CD4-positive, alpha-beta T cell (primary cell): ENCODE results near the gene OR2T27. TPM values are rescaled to one million over a fixed set of nuclear protein-coding genes. Genes with fewer than 3 reads are reported as not detected.
"Not testable (repeated sequence)": the region's sequence is repeated elsewhere in the genome, so short reads cannot be mapped to it uniquely, and the experiment has no call there.

Experiments used
- ATAC-seq: fragments of 200-7000 bp; cut with Tn5 transposase; one replicate; pipeline ENCODE4 v1.10.0; 2022; ENCODE audit warnings: mild to moderate bottlenecking; ENCODE audit not compliant: poor library complexity
- CTCF ChIA-PET: fragments of 350-600 bp; sonication (Branson Sonifier 250); formaldehyde crosslinking; loops from one replicate; lab custom pipeline; 2021; ENCODE audit warnings: antibody characterized with exemption, inconsistent platforms; lab: Charles Lee
- POLR2A ChIA-PET: fragments of 350-600 bp; sonication (Branson Sonifier 250); formaldehyde crosslinking; loops from one replicate; lab custom pipeline; 2021; ENCODE audit warnings: antibody characterized with exemption, inconsistent platforms; lab: Charles Lee
- DNase-seq, 14 experiments: peaks; one replicate each; pipeline ENCODE4 v3.0.0-alpha.2; 2013 to 2020; ENCODE audit warnings: mixed read lengths in 2 of 14
- H3K27ac ChIP-seq, 2 donors: one replicate each; pipeline versions ENCODE4 v1.5.1 to v1.7.0; 2013; ENCODE audit warnings: low read length in 2 of 2, low read depth in 1 of 2, mild to moderate bottlenecking in 1 of 2
- H3K27me3 ChIP-seq, 2 experiments: 1 replicate in 1 of 2; 2 replicates in 1 of 2; pipeline versions ENCODE4 v1.6.1 to v1.7.0; 2013; ENCODE audit warnings: low read length in 2 of 2, control low read depth in 1 of 2, mild to moderate bottlenecking in 1 of 2, moderate library complexity in 1 of 2; ENCODE audit not compliant: insufficient read depth in 2 of 2, control insufficient read depth in 1 of 2
- H3K36me3 ChIP-seq: one replicate; pipeline ENCODE4 v1.6.1; 2013; ENCODE audit warnings: low read length, control low read depth; ENCODE audit not compliant: insufficient read depth
- H3K4me1 ChIP-seq: one replicate; pipeline ENCODE4 v1.6.1; 2013; ENCODE audit warnings: low read length, control low read depth; ENCODE audit not compliant: insufficient read depth
- H3K4me3 ChIP-seq: one replicate; pipeline ENCODE4 v1.5.1; 2013; ENCODE audit warnings: mild to moderate bottlenecking, low read length, moderate library complexity
- H3K9me3 ChIP-seq, 2 experiments: 1 replicate in 1 of 2; 2 replicates in 1 of 2; pipeline versions ENCODE4 v1.6.1 to v1.7.0; 2013; ENCODE audit warnings: low read length in 2 of 2, mild to moderate bottlenecking in 2 of 2, control low read depth in 1 of 2, moderate library complexity in 1 of 2; ENCODE audit not compliant: control insufficient read depth in 1 of 2, insufficient read depth in 1 of 2
- H3K27ac Mint-ChIP-seq: one replicate; pipeline ENCODE4 v1.8.0; 2020; ENCODE audit warnings: mixed read lengths
- H3K27me3 Mint-ChIP-seq: one replicate; pipeline ENCODE4 v1.8.0; 2021; ENCODE audit warnings: mixed read lengths
- H3K36me3 Mint-ChIP-seq: one replicate; pipeline ENCODE4 v1.8.0; 2021; ENCODE audit warnings: low read depth, mixed read lengths
- H3K4me1 Mint-ChIP-seq: one replicate; pipeline ENCODE4 v1.8.0; 2021; ENCODE audit warnings: low read depth, mixed read lengths
- H3K4me3 Mint-ChIP-seq: one replicate; pipeline ENCODE4 v1.8.0; 2020; ENCODE audit warnings: mild to moderate bottlenecking, mixed read lengths
- H3K9me3 Mint-ChIP-seq: one replicate; pipeline ENCODE4 v1.8.0; 2020; ENCODE audit warnings: mixed read lengths
- intact Hi-C, 2 experiments: fragments of 100-400 bp; cut with DNase I in 1 of 2; cut with micrococcal nuclease in 1 of 2; formaldehyde crosslinking; loops; one replicate each; pipeline versions ENCODE4 v1.15.1 to v1.9.0; 2023 to 2025; cut with DNase I, micrococcal nuclease
- total RNA-seq, 174 experiments: library from RNA in 2 of 174; stranded (reverse) in 2 of 174; gene quantifications; one replicate each; pipeline ENCODE4 v1.2.3 and lab custom pipeline; 2021 to 2026
- TF ChIP-seq, protein P1 (sequence below): fragments of 200-600 bp; IDR thresholded peaks from one replicate; pipeline ENCODE4 v1.8.0; 2022; ENCODE audit warnings: antibody characterized with exemption, mild to moderate bottlenecking

The OR2T27 gene
- total RNA-seq, 2 experiments from 2014 or later, result not detected

DNA sequence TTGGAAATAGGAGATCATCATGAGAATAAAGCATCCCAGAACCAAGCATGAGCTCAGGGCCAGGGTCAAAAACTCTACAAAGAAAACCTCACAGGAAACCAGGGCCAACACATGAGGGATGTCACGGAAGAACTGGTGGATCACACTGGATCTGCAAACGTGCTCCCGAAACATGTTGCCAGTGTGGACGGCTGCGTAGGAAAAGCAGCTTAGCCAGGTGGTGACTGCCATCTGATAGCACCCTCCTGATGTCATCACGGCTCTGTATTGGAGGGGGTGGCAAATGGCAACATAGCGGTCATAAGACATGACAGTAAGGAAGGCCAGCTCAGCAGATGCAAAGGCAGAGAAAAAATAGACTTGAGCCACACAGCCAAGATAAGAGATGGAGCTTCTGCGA lies 26.3 kb upstream of the OR2T27 start:
- H3K27ac ChIP-seq, result no peak overlapping the region
- no peaks in the 10 kb centered on the region for H3K36me3 Mint-ChIP-seq
- H3K27me3 ChIP-seq, result no peaks in the 10 kb centered on the region
- intact Hi-C loops, result loop anchor here in 1 of 2 experiments (10.0 kb wide), 1 partner anchor 437 kb away; no protein-coding TSS in a partner anchor
- no peak overlapping the region for H3K4me3 ChIP-seq
- no peaks in the 10 kb centered on the region for H3K4me1 Mint-ChIP-seq
- no peak overlapping the region for H3K4me3 Mint-ChIP-seq
- TF ChIP-seq, protein P1, sequence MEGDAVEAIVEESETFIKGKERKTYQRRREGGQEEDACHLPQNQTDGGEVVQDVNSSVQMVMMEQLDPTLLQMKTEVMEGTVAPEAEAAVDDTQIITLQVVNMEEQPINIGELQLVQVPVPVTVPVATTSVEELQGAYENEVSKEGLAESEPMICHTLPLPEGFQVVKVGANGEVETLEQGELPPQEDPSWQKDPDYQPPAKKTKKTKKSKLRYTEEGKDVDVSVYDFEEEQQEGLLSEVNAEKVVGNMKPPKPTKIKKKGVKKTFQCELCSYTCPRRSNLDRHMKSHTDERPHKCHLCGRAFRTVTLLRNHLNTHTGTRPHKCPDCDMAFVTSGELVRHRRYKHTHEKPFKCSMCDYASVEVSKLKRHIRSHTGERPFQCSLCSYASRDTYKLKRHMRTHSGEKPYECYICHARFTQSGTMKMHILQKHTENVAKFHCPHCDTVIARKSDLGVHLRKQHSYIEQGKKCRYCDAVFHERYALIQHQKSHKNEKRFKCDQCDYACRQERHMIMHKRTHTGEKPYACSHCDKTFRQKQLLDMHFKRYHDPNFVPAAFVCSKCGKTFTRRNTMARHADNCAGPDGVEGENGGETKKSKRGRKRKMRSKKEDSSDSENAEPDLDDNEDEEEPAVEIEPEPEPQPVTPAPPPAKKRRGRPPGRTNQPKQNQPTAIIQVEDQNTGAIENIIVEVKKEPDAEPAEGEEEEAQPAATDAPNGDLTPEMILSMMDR, result no peak
- ChIA-PET CTCF (no interaction called here), POLR2A (no interaction called here)
- ATAC-seq (no peak), DNase-seq (no peak)
- no peaks in the 10 kb centered on the region for H3K4me1 ChIP-seq
- no peaks in the 10 kb centered on the region for H3K36me3 ChIP-seq
- peaks cover 22% of the 10 kb centered on the region for H3K27me3 Mint-ChIP-seq
- no peaks in the 10 kb centered on the region for H3K9me3 ChIP-seq
- no peaks in the 10 kb centered on the region for H3K9me3 Mint-ChIP-seq
- H3K27ac Mint-ChIP-seq, result no peak overlapping the region

DNA sequence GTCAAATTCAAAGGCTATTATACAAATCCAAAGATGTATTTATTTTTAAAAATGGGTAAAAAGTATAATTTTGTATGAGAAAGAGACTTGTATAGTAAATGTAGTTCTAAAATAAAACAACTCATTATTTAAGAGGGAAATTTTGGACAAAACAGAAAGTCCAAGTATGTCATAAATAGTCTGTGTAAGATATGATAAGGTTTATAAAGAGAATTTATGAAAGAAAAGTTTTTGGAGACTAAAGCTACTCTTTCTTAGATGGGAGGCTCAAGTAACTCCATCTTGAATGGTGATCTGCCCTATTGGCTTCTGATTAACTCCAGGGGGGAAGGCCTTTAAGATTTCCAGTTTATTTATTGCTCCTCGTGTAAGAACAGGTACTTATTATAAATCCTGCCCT lies 14.7 kb upstream of the OR2T27 start:
- H3K27me3 ChIP-seq, result no peaks in the 10 kb centered on the region
- H3K36me3 ChIP-seq, result no peaks in the 10 kb centered on the region
- no peaks in the 10 kb centered on the region for H3K36me3 Mint-ChIP-seq
- peaks cover 5 to 11% of the 10 kb centered on the region in 2 experiments for H3K9me3 ChIP-seq
- H3K27ac Mint-ChIP-seq, result no peak overlapping the region
- intact Hi-C loops, result no loop called here
- TF ChIP-seq, protein P1, result no peak
- no peaks in the 10 kb centered on the region for H3K27me3 Mint-ChIP-seq
- H3K4me1 ChIP-seq, result no peaks in the 10 kb centered on the region
- no peak for ATAC-seq
- H3K4me3 Mint-ChIP-seq, result no peak overlapping the region
- no peak overlapping the region for H3K27ac ChIP-seq
- POLR2A ChIA-PET, result no interaction called here
- no peaks in the 10 kb centered on the region for H3K4me1 Mint-ChIP-seq
- H3K9me3 Mint-ChIP-seq, result no peaks in the 10 kb centered on the region
- DNase-seq, result no peak
- CTCF ChIA-PET, result no interaction called here
- H3K4me3 ChIP-seq, result no peak overlapping the region

DNA sequence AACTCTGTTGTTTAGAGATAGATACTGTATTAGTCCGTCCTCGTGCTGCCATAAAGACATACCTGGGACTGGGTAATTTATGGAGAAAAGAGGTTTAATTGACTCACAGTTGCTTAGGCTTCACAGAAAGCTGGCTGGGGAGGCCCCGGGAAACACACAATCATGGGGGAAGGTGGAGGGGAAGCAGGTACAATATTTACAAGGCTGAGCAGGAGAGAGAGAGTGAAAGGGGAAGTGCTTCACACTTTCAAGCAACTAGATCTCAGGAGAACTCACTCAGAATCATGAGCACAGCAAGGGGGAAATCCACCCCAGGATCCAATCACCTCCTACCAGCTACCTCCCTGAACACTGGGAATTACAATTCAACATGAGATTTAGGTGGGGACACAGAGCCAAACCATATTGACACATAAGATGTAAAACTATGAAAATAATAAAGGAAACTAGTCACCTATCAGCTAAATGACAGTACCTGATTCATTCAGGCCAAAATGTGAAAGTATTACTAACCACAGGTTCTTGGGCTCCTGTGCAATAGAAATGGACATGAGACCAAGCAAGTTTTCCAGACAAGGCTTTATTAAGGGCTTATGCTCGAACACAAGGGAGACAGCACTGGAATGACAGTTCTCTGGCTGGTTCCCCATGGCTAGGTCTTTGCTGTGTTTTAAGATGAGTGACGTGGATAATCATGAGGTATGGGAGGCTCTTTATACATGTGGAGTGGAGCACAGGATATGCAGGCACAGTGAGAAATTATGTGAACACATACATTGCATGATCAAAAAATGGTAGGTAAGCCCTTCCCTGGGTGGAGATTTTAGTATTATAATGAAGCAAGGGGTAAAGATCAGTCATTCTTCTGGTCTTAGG lies 8.4 kb upstream of the OR2T27 start:
- H3K27me3 ChIP-seq, H3K4me1 Mint-ChIP-seq, H3K4me1 ChIP-seq, H3K27ac ChIP-seq, CTCF ChIA-PET, intact Hi-C loops, H3K9me3 Mint-ChIP-seq, H3K27me3 Mint-ChIP-seq, H3K4me3 ChIP-seq, H3K27ac Mint-ChIP-seq, H3K4me3 Mint-ChIP-seq, H3K36me3 Mint-ChIP-seq, DNase-seq, H3K9me3 ChIP-seq, POLR2A ChIA-PET, H3K36me3 ChIP-seq, ATAC-seq: not testable (repeated sequence)

DNA sequence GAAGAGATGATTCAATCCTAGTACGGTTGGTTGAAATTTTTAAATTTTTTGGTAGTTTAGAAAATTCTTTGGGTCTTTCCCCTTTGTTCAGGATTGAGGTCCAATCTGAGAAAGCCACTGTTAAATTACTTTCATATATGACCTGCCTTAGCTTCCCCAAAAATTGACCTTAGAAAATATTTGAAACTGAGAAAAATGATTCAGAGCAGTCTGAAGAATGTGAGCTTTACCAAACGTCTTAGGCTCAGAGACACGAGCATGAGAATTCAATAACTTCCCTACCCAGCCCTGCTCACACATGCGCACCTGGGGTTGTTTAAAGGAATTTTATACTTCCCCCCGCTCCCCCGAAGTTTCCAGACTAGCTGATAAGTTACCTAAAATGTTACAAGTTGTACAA lies 1.5 kb upstream of the OR2T27 start:
- H3K4me1 ChIP-seq, H3K27ac Mint-ChIP-seq, H3K36me3 ChIP-seq, H3K4me3 Mint-ChIP-seq, H3K9me3 Mint-ChIP-seq, H3K27ac ChIP-seq, CTCF ChIA-PET, H3K27me3 Mint-ChIP-seq, H3K27me3 ChIP-seq, ATAC-seq, H3K36me3 Mint-ChIP-seq, H3K4me1 Mint-ChIP-seq, H3K4me3 ChIP-seq, H3K9me3 ChIP-seq, intact Hi-C loops, DNase-seq, POLR2A ChIA-PET: not testable (repeated sequence)

DNA sequence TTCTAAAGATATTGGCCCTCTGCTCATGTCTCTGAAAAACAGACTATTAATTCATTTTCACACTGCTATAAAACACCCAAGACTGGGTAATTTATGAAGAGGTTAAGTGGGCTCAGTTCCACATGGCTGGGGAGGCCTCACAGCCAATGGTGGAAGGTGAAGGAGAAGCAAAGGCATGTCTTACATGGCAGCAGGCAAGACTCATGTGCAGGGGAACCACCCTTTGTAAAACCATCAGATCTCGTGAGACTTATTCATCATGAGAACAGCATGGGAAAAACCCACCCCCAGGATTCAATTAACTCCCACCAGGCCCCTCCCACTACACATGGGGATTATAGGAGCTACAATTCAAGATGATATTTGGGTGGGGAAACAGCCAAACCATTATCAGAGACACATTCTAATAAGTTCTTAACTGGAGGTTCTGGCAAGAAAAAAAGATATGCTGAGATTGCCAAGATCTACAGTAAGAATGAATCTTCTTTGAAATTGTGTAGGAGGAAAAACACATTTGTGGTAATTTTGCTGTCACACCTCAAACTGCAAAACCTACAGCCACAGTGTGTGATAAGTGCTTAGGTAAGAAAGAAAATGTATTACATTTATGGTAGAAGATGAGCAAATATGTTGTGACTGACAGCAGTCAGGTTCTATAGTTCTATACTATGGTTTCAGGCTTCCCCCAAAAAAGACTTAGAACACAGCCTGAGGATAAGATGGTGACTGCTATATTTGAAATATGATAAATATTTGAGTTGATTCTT lies 6.4 kb downstream of the OR2T27 start:
- intact Hi-C loops, H3K27ac ChIP-seq, H3K4me1 ChIP-seq, H3K27me3 Mint-ChIP-seq, H3K27ac Mint-ChIP-seq, DNase-seq, H3K36me3 Mint-ChIP-seq, H3K9me3 ChIP-seq, ATAC-seq, H3K9me3 Mint-ChIP-seq, POLR2A ChIA-PET, H3K4me3 ChIP-seq, H3K36me3 ChIP-seq, CTCF ChIA-PET, H3K27me3 ChIP-seq, H3K4me3 Mint-ChIP-seq, H3K4me1 Mint-ChIP-seq: not testable (repeated sequence)
